HG03565 (cell line): ENCODE results near the gene CASP12.
"Not testable (repeated sequence)": the region's sequence is repeated elsewhere in the genome, so short reads cannot be mapped to it uniquely, and the experiment has no call there.

ENCODE experiments used
- ATAC-seq: cut with Tn5 transposase; IDR thresholded peaks from one replicate; pipeline ENCODE4 v1.9.1; 2021; ENCODE audit warnings: mild to moderate bottlenecking, moderate library complexity; ENCODE audit not compliant: unreplicated experiment

Gene CASP12

GRCh38 chr11:104897891-104898684 lies at the start of gene CASP12:
CASP12 (minus strand) TSS chr11:104898460.
- peak; percentile 74 for ATAC-seq

- ATAC-seq: peak; percentile 95
Observed at GRCh38 chr11:104946907-104947306, 48.6 kb upstream of the CASP12 start.

- ATAC-seq: no peak
Observed at GRCh38 chr11:104944076-104944475, 45.8 kb upstream of the CASP12 start.

- ATAC-seq: no peak
Observed at GRCh38 chr11:104943561-104943960, 45.3 kb upstream of the CASP12 start.

GRCh38 chr11:104934594-104934993 lies 36.3 kb upstream of the CASP12 start:
- peak; percentile 57 for ATAC-seq

- ATAC-seq: not testable (repeated sequence)
Observed at GRCh38 chr11:104934073-104934472, 35.8 kb upstream of the CASP12 start.

GRCh38 chr11:104928811-104929210 lies 30.6 kb upstream of the CASP12 start:
- ATAC-seq: no peak

- no peak for ATAC-seq
Observed at GRCh38 chr11:104926771-104927611, 28.7 kb upstream of the CASP12 start.

GRCh38 chr11:104925850-104926249 lies 27.6 kb upstream of the CASP12 start:
- no peak for ATAC-seq

GRCh38 chr11:104918113-104918824 lies 20.0 kb upstream of the CASP12 start:
- peak; percentile 81 for ATAC-seq

- ATAC-seq: peak; percentile 27
Observed at GRCh38 chr11:104917271-104918112, 19.2 kb upstream of the CASP12 start.

- ATAC-seq: no peak
Observed at GRCh38 chr11:104916442-104916841, 18.2 kb upstream of the CASP12 start.

GRCh38 chr11:104912102-104912501 lies 13.8 kb upstream of the CASP12 start:
- ATAC-seq: no peak

GRCh38 chr11:104908186-104908531 lies 9.9 kb upstream of the CASP12 start:
- ATAC-seq: no peak

- peak; percentile 37 for ATAC-seq
Observed at GRCh38 chr11:104907521-104908185, 9.4 kb upstream of the CASP12 start.

GRCh38 chr11:104905271-104905670 lies 7.0 kb upstream of the CASP12 start:
- ATAC-seq: no peak

- no peak for ATAC-seq
Observed at GRCh38 chr11:104899226-104899625, 966 bp upstream of the CASP12 start.

- ATAC-seq: no peak
Observed at GRCh38 chr11:104898685-104899013, 389 bp upstream of the CASP12 start.

- ATAC-seq: no peak
Observed at GRCh38 chr11:104895634-104896033, 2.6 kb downstream of the CASP12 start.

GRCh38 chr11:104893876-104894275 lies 4.4 kb downstream of the CASP12 start:
- ATAC-seq: no peak
